ENCODE results near the gene TTC24.

TTC24 gene

GRCh38 chr1:156616463-156616862 lies 36.9 kb downstream of the TTC24 start:
- H3K4me3 ChIP-seq (replicated peaks; ENCODE audit: low read depth, low read length) = no peak overlapping the region
- DNase-seq (ENCODE audit: low read depth) = peak; percentile 64
- TF ChIP-seq CTCF (IDR thresholded peaks at IDR 0.05; ENCODE audit: low read length, missing control alignments) = peak; percentile 18

GRCh38 chr1:156618853-156619581 lies 39.5 kb downstream of the TTC24 start, which contains the start of gene HAPLN2:
HAPLN2 (plus strand) TSS chr1:156619415; CDS start chr1:156623491, 4,076 bp downstream.
- peak; percentile 23 for DNase-seq (ENCODE audit: low read depth)
- H3K4me3 ChIP-seq (replicated peaks; ENCODE audit: low read depth, low read length) = no peak within 1 kb of the TSS
- TF ChIP-seq CTCF (IDR thresholded peaks at IDR 0.05; ENCODE audit: low read length, missing control alignments) = peak; percentile 56

GRCh38 chr1:156619582-156619955 lies 40.0 kb downstream of the TTC24 start:
- H3K4me3 ChIP-seq (replicated peaks; ENCODE audit: low read depth, low read length) = no peak overlapping the region
- TF ChIP-seq CTCF (IDR thresholded peaks at IDR 0.05; ENCODE audit: low read length, missing control alignments) = no peak
- no peak for DNase-seq (ENCODE audit: low read depth)

GRCh38 chr1:156622581-156623297 lies 43.2 kb downstream of the TTC24 start:
- no peak for TF ChIP-seq CTCF (IDR thresholded peaks at IDR 0.05; ENCODE audit: low read length, missing control alignments)

GRCh38 chr1:156623946-156624813 lies 44.7 kb downstream of the TTC24 start:
- TF ChIP-seq CTCF (IDR thresholded peaks at IDR 0.05; ENCODE audit: low read length, missing control alignments) = peak; percentile 29
- H3K4me3 ChIP-seq (replicated peaks; ENCODE audit: low read depth, low read length) = peak overlapping the region; percentile 30

More at GRCh38 chr1:156622581-156623297, 43.2 kb downstream of the TTC24 start:
- no peak for DNase-seq (ENCODE audit: low read depth)
- no peak overlapping the region for H3K4me3 ChIP-seq (replicated peaks; ENCODE audit: low read depth, low read length)

GRCh38 chr1:156624814-156625435 lies 45.4 kb downstream of the TTC24 start:
- H3K4me3 ChIP-seq (replicated peaks; ENCODE audit: low read depth, low read length) = no peak overlapping the region
- no peak for DNase-seq (ENCODE audit: low read depth)
- TF ChIP-seq CTCF (IDR thresholded peaks at IDR 0.05; ENCODE audit: low read length, missing control alignments) = no peak

More at GRCh38 chr1:156623946-156624813, 44.7 kb downstream of the TTC24 start:
- DNase-seq (ENCODE audit: low read depth) = peak; percentile 43
